Activated T-cell treated with anti-CD3 and anti-CD28 coated beads for 48 hours (primary cell): ENCODE results near the gene NPIPA3.
"Not testable (repeated sequence)": the region's sequence is repeated elsewhere in the genome, so short reads cannot be mapped to it uniquely, and the experiment has no call there.

Source experiments
- DNase-seq: peaks from one replicate; pipeline ENCODE4 v3.0.0-alpha.2; 2020; ENCODE audit warnings: low read depth

The NPIPA3 gene

DNA sequence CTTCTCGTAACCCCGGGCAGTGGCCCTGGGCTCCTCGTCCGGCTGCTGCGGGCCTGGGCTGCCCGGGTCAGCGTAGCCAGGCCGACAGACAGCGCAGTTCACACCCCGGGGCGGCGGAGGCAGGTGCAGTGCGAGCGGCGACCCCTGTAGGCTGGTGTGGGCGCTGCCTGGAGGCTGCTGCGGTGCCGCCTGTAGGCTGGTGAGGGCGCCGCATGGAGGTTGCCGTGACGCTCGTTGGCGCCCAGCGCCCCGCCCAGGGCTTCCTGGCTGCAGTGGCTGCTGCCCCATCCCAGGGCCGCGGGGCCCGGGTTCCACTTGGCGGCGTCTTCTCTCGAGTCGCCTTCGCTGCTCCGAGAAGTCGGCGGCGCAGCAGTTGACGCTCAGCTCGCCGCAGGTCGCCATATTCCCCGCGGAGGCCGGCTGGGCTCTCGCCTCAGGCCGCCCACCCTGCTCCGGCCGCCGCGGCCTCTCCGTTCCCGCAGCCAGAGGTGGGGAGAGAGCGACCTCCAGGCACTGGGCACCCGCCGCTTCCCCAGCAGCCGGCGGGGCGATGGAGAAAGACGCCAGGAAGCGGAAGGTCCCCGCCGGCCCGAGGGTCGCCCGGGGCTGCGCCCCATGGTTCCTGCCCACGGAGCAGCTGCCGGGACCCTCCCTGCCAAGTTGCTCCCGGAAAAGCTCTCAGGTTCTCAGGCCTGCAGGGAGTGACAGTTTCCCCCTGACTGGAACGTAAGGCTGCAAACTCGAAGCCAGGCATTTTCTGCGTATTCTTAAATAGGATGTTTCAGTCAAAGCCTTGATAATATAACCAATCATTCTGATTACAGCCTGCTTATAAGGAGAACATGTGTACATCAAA, at the start of gene NPIPA3:
Gene NPIPA3 (plus strand): TSS at position 256 of the 856 bp plus-strand sequence. CDS start 5,533 bp downstream, outside the sequence.
- not testable (repeated sequence) for DNase-seq

DNA sequence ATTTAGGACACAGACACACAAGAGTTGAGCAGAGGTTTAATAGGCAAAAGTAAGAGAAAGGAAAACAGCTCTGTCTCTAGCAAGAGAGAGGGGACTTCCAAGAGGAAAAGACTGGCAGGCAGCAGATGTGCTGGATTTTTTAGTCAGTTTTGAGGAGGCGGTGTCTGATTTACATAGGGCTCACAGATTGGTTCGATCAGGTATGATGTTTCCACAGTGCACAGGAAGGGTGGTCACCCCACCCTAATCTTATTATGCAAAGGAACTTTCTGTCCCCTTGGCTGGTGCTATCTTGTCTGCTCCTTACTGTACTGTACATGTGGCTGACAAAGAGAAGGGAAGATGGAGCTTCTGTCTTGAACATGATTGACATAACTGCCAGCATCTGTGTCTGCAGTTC, 45.1 kb upstream of the NPIPA3 start:
- no peak for DNase-seq

DNA sequence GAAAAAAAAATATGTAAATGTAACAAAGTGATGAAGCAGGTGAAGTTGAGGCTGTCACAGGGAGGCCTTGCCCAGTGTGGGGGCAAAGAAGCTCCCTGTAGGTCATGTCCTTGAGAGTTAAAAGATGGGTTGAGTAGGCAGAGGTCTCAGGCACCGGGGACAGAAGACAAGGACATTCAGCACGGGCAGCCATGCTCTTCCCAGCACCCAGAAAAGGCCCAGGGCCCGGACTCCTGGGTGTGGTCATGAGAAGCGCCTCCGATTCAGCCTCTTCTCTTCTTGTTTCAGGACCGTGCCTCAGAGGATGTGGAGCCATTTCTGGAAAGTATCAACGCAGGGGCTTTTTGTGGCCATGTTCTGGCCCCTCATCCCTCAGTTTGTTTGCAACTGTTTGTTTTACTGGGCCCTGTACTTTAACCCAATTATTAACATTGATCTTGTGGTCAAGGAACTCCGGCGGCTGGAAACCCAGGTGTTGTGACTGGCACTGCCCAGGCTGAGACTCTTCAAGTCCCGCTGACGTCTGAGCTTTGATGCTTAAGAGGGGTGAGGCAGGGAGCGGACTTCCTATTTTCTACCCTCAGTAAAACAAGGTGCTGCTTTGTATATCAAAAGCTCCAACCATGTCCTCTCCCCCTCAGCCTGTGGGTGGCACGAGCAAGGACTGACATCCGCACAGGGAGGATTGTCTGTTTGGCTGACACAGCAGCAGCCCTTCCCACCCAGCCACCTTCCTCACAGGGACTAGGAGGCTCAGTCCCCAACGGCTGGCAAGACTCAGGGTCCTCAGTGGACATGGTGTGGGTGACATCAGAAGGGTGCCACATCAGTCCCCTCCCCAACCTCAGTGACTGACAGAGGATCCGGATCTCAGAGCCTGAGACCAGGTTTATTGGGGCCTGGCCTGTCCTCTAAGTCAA, 35.6 kb upstream of the NPIPA3 start:
- DNase-seq = no peak

DNA sequence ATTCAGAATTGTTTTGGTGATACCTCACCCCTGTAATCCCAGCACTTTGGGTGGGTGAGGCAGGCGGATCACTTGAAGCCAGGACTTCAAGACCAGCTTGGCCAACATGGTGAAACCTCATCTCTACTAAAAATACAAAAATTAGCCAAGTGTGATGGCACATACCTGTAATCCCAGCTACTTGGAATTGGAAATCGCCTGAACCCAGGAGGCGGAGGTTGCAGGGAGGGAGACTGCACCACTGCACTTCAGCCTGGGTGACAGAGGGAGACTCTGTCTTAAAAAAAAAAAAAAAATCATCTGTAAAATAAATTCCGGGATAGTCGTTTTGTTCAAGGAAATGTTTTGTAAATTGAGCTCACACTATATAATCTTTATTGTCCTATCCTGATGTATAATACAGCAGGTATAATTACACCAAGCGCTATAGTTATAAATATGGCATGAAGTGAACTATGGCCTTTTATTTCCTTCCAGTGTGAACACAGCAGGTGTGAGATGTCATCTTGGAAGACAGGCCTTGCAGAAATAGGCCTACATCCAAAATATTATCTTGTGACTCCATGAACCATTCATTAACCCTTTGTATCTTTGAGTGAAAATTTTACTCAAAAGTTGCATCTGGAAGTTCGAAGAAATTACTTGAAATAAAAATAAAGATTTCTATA, 34.5 kb upstream of the NPIPA3 start:
- no peak for DNase-seq

DNA sequence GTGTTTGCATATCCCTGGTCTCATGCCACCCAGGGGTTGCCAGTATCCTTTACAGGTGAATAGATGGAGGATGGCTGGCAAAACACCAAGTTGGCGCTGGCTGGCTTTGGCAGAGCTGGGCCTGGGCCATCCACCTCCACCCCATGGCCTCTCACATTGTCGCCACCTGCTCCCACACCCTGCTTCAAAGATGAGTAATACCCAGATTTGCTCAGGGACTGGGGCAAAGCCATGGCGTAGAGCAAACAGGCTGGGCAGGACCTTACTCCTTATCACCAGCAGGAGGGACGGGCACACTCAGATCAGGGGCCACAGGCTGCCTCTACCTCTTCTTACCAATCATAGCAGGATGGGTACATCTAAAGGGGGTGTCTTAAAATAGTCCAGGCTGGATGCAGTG, 33.4 kb upstream of the NPIPA3 start:
- DNase-seq = no peak

DNA sequence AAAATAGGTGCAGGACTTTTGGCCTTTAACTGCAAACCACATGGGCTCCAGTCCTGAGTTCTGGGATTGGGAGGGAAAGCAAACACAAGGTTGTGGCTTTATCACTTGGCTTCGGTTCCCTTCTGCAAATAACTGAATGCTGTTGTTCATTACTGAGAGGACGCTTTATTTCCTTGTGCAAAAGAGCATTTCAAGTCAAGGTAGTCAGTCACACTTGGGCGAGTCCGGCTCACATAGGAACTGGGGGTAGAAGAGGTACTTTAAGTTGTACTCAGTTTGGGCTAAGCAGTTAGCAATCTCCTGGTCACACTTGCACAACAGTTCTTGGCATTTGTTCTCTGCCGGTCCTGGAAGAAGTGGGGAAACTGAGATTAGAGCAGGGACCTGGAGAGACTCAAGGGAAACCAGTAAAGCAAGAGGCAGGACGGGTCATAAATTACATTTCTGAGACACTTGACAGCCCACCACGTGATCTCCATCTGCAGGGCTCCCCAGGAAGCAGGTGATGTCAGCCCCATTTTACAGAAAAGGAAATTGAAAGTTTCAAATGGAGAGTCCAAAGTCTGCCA, 30.7 kb upstream of the NPIPA3 start:
- no peak for DNase-seq

DNA sequence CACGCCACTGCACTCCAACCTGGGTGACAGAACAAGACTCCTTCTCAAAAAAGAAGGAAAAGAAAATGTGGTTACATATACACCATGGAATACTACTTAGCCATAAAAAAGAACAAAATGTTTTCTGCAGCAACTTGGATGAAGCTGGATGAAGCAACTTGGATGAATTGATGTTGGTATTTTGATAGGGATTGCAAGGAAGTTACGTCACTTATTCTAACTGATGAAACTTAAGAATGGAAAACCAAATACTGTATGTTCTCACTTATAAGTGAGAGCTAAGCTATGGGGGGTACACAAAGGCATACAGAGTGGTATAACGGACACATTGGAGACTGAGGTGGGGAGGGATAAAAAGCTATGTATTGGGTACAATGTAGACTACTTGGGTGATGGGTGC, 26.6 kb upstream of the NPIPA3 start:
- DNase-seq = no peak

DNA sequence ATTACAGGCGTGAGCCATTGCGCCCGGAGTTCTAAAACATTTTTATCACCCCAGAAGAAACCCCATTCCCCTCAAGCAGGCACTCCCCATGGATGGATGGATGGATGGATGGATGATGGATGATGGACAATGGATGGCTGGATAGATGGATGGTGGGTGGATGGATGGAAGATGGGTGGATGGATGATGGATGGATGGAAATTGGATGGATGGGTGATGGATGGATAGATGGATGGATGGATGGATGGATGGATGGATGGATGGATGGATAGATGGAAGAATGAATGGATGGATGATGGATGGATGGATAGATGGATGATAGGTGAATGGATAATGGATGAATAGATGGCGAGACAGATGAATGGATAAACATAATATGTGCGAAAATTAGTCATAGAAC, 25.6 kb upstream of the NPIPA3 start:
- no peak for DNase-seq

DNA sequence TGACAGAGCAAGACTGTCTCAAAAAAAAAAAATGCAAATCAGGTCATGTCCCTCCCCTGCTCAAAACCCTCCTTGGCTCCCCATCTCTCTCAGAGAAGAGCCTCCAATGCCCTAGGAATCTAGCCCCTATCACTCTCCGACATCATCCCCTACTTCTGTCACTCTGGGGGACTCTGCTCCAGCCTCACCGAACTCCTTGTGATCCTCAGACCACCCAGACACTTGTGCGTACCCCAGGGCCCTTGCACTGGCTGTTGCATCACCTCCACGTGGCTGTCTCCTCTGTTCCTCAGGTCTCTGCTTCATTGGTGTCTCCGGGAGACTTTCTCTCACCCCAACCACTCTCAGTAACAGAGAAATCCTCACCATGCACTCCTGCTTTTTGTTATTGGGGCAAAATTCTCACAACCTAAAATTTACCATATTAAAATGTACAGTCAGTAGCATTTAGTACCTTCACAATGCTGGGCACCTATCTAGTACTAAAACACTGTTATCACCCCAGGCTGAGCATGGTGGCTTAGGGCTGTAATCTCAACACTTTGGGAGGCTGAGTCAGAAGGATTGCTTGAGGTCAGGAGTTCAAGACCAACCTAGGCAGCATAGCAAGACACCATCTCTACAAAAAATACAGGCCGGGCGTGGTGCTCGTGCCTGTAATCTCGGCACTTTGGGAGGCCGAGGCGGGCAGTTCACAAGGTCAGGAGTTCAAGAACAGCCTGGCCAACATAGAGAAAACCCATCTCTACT, 24.3 kb upstream of the NPIPA3 start:
- no peak for DNase-seq

DNA sequence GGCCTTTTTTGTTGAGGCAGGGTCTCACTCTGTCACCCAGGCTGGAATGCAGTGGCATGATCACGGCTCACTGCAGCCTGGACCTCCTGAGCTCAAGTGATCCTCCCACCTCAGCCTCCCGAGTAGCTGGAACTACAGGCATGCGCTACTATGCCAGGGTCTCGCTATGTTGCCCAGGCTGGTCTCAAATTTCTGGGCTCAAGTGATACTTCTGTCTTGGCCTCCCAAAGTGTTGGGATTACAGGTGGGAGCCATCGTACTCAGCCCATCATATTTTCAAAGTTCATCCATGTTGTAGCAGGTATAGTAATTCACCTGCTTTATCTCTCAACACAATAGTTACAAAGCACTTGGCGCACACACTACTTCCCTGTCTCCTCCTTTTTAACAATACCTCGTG, 22.8 kb upstream of the NPIPA3 start:
- not testable (repeated sequence) for DNase-seq

DNA sequence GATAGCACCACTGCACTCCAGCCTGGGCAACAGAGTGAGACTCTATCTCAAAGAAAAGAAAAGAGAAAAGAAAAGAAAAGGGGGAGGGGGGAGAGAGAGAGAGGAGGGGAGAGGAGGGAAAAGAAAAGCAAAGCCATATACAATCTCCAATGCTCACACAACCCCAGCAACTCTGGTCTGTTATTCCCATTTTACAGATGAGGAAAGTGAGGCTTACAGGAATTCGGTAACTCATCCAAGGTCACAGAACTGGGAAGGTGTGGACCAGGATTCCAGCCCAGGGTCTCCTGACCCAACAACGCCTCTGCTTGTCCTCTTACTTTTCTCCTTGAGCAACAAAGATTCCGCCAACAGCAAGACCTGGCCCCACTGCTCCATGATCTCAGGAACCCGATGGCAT, 22.1 kb upstream of the NPIPA3 start:
- no peak for DNase-seq

DNA sequence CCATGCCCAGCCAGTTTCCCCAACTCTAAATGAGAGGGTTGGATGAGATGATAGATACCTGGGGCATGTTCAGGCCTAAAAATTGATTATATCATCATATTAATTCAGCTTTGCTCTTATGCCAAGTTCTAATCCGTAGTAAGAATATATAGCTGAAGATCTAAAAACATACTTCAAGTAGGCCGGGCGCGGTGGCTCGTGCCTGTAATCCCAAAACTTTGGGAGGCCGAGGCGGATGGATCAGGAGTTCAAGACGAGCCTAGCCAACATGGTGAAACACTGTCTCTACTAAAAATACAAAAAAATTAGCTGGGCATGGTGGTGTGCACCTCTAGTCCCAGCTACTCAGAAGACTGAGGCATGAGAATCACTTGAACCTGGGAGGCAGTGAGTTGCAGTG, 21.1 kb upstream of the NPIPA3 start:
- no peak for DNase-seq

DNA sequence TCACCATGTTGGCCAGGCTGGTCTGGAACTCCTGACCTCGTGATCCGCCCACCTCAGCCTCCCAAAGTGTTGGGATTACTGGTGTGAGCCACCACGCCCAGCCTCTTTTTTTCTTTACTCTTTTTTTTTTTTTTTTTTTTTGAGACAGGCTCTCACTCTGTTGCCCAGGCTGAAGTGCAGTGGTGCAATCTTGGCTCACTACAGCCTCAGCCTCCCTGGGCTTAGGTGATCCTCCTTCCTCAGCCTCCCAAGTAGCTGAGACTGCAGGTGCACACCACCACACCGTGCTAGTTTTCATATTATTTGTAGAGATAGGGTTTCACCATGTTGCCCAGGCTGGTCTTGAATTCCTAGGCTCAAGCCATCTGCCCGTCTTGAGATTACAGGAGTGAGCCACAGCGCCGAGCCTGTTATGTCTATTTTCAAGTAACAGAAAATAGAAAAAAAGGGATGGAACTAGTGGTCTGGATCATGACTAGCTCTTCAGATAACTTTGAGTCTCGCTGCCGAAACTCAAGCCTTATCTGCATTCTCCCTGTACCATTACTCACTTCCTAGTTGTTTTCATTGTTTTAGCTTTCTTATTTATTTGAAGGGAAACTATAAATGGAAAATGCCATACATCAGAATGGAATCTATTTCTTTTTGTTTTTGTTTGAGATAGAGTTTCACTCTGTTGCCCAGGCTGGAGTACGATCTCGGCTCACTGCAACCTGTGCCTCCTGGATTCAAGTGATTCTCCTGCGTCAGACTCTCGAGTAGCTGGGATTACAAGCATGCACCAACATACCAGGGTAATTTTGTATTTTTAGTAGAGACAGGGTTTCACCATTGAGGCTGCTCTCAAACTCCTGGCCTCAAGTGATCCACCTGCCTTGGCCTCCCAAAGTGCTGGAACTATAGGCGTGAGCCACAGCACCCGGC, 17.1 kb upstream of the NPIPA3 start:
- not testable (repeated sequence) for DNase-seq

DNA sequence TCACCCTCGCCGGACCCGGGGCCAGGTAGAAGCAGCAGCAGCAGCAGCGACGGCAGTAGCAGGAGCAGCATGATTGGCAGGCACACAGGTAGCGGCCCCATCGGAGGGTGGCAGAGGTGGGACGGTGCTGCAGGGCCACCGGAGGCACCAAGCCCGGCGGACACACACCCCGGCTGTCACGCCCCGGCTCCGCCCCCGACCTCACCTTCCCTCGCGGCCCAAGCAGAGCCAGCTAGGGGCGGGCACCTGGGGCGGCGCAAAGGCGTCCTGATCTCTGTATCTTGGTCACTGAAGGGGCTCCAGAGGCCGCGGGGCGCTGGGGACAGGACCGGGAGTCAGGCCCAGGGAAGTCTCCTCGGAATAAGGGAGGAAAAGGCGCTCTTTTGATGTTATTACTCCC, 9.1 kb upstream of the NPIPA3 start, which contains the start of gene PLA2G10:
Gene PLA2G10 (minus strand): TSS at position 180 of the 400 bp plus-strand sequence. CDS start 79 bp downstream, at position 101.
- DNase-seq = not testable (repeated sequence)

DNA sequence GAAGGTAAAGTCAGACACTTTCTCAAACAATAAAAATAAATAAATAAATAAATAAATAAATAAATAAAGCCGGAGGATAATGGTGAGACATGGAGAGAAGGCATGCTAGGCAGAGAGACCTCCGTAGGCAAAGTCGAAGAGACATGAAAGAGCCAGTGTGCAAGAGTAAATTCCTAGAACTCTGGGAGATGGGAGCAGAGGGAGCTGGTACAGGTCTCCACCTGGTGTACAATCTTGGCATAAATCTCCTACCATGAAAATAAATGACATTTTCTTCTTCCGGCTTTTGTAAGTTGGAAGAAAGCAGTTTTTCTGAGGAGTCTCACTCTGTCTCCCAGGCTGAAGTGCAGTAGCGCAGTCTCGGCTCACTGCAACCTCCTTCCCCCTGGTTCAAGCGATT, 1.4 kb upstream of the NPIPA3 start:
- DNase-seq = not testable (repeated sequence)

DNA sequence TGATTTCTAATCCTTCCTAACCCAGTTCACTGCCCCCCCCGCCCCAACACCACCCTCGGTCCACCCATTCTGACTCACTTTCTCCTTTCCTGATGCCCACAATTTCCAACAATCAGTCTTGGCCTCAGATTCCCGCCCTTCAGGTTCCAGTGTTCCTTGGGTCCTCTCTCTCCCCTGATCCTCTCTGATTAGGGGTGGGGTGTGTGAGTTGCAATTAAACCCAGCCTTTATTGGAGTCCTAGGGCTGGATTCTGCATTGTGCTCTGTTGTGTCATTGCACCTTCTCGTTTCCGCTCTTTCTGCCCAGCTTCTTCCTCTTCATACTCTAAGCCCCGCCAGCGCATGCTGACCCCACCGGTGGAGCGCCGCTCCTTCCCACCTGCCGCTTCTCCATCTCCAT, 539 bp upstream of the NPIPA3 start:
- not testable (repeated sequence) for DNase-seq

DNA sequence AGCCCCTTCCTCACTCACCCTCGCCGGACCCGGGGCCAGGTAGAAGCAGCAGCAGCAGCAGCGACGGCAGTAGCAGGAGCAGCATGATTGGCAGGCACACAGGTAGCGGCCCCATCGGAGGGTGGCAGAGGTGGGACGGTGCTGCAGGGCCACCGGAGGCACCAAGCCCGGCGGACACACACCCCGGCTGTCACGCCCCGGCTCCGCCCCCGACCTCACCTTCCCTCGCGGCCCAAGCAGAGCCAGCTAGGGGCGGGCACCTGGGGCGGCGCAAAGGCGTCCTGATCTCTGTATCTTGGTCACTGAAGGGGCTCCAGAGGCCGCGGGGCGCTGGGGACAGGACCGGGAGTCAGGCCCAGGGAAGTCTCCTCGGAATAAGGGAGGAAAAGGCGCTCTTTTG, 30.0 kb downstream of the NPIPA3 start:
- DNase-seq = not testable (repeated sequence)

DNA sequence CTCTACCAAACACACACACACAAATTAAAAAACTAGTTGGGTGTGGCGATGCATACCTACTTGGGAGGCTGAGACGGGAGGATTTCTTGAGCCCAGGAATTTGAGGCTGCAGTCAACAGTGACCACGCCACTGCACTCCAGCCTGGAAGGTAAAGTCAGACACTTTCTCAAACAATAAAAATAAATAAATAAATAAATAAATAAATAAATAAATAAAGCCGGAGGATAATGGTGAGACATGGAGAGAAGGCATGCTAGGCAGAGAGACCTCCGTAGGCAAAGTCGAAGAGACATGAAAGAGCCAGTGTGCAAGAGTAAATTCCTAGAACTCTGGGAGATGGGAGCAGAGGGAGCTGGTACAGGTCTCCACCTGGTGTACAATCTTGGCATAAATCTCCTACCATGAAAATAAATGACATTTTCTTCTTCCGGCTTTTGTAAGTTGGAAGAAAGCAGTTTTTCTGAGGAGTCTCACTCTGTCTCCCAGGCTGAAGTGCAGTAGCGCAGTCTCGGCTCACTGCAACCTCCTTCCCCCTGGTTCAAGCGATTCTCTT, 37.7 kb downstream of the NPIPA3 start:
- not testable (repeated sequence) for DNase-seq

DNA sequence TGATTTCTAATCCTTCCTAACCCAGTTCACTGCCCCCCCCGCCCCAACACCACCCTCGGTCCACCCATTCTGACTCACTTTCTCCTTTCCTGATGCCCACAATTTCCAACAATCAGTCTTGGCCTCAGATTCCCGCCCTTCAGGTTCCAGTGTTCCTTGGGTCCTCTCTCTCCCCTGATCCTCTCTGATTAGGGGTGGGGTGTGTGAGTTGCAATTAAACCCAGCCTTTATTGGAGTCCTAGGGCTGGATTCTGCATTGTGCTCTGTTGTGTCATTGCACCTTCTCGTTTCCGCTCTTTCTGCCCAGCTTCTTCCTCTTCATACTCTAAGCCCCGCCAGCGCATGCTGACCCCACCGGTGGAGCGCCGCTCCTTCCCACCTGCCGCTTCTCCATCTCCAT, 38.6 kb downstream of the NPIPA3 start:
- DNase-seq = not testable (repeated sequence)
